HEK293T (cell line): Measurements from ENCODE around the gene BMAL1.

Experiments
- CTCF ChIA-PET: fragments of 350-600 bp; formaldehyde crosslinking; extraction: SDS; loops from one replicate; lab custom pipeline; 2021; ENCODE audit warnings: antibody characterized with exemption, inconsistent platforms; lab: Yijun Ruan, JAX
- POLR2A ChIA-PET: fragments of 350-600 bp; formaldehyde crosslinking; extraction: SDS; loops from one replicate; lab custom pipeline; 2020; ENCODE audit warnings: antibody characterized with exemption, inconsistent platforms; lab: Yijun Ruan, JAX
- DNase-seq: peaks from one replicate; pipeline ENCODE4 v3.0.0; 2012; ENCODE audit warnings: mixed read lengths; ENCODE audit errors: extremely low spot score
- ARNT ChIP-seq: fragments of 450-650 bp; IDR thresholded peaks from 2 replicates; pipeline ENCODE4 v1.6.1; 2017; ENCODE audit warnings: mild to moderate bottlenecking
- BHLHE40 ChIP-seq: fragments of 450-650 bp; IDR thresholded peaks from 2 replicates; pipeline ENCODE4 v1.6.1; 2016; ENCODE audit warnings: mild to moderate bottlenecking, moderate library complexity, borderline replicate concordance
- CTBP1 ChIP-seq: fragments of 450-650 bp; IDR thresholded peaks from 2 replicates; pipeline ENCODE4 v1.6.1; 2016; ENCODE audit warnings: borderline replicate concordance
- ELF4 ChIP-seq: fragments of 450-650 bp; IDR thresholded peaks from 2 replicates; pipeline ENCODE4 v1.6.1; 2017; ENCODE audit warnings: antibody characterized with exemption
- FOXA1 ChIP-seq: fragments of 450-650 bp; IDR thresholded peaks from 2 replicates; pipeline ENCODE4 v1.6.1; 2016; ENCODE audit warnings: mild to moderate bottlenecking
- FOXK2 ChIP-seq: fragments of 450-650 bp; IDR thresholded peaks from 2 replicates; pipeline ENCODE4 v1.6.1; 2016; ENCODE audit warnings: mild to moderate bottlenecking
- FOXM1 ChIP-seq: fragments of 450-650 bp; IDR thresholded peaks from 2 replicates; pipeline ENCODE4 v1.6.1; 2017; ENCODE audit warnings: mild to moderate bottlenecking, borderline replicate concordance
- HDGF ChIP-seq: fragments of 450-650 bp; IDR thresholded peaks from 2 replicates; pipeline ENCODE4 v1.6.1; 2017; ENCODE audit warnings: antibody characterized with exemption, borderline replicate concordance
- L3MBTL2 ChIP-seq: fragments of 450-650 bp; conservative IDR thresholded peaks from 2 replicates; pipeline ENCODE4 v1.6.1; 2016; ENCODE audit warnings: mild to moderate bottlenecking
- LEF1 ChIP-seq: fragments of 450-650 bp; IDR thresholded peaks from 2 replicates; pipeline ENCODE4 v1.6.1; 2017; ENCODE audit warnings: mild to moderate bottlenecking, borderline replicate concordance
- NFRKB ChIP-seq: fragments of 450-650 bp; IDR thresholded peaks from 2 replicates; pipeline ENCODE4 v1.6.1; 2016; ENCODE audit warnings: mild to moderate bottlenecking, moderate library complexity
- PKNOX1 ChIP-seq: fragments of 450-650 bp; IDR thresholded peaks from 2 replicates; pipeline ENCODE4 v1.6.1; 2016
- SP1 ChIP-seq: fragments of 450-650 bp; IDR thresholded peaks from 2 replicates; pipeline ENCODE4 v1.6.1; 2017
- SUZ12 ChIP-seq: fragments of 450-650 bp; IDR thresholded peaks from 2 replicates; pipeline ENCODE4 v1.6.1; 2016; ENCODE audit warnings: mild to moderate bottlenecking
- TARDBP ChIP-seq: fragments of 450-650 bp; IDR thresholded peaks from 2 replicates; pipeline ENCODE4 v1.6.1; 2016
- ZNF384 ChIP-seq: fragments of 450-650 bp; IDR thresholded peaks from 2 replicates; pipeline ENCODE4 v1.6.1; 2016

The BMAL1 gene

GRCh38 chr11:13260201-13260962 lies 17.2 kb upstream of the BMAL1 start:
- TF ChIP-seq ARNT (no peak), ELF4 (no peak), SUZ12 (no peak), SP1 (no peak), NFRKB (no peak), L3MBTL2 (no peak), LEF1 (no peak), BHLHE40 (no peak), HDGF (no peak), PKNOX1 (no peak), ZNF384 (no peak), CTBP1 (no peak), FOXK2 (no peak), FOXA1 (no peak), FOXM1 (no peak), TARDBP (no peak)
- CTCF ChIA-PET = interaction anchor here (1.1 kb wide), 1 partner anchor 74 kb away, joined by 3 read pairs; no protein-coding TSS in a partner anchor
- DNase-seq = no peak
- POLR2A ChIA-PET = no interaction called here

- POLR2A ChIA-PET = no interaction called here
- CTCF ChIA-PET = interaction anchor here (1.1 kb wide), 1 partner anchor 74 kb away, joined by 3 read pairs; no protein-coding TSS in a partner anchor
- TF ChIP-seq ARNT = no peak
- TF ChIP-seq SUZ12 = no peak
- TF ChIP-seq CTBP1 = no peak
- no peak for TF ChIP-seq HDGF
- TF ChIP-seq PKNOX1 = no peak
- TF ChIP-seq ZNF384 = no peak
- TF ChIP-seq FOXM1 = no peak
- no peak for TF ChIP-seq L3MBTL2
- no peak for TF ChIP-seq SP1
- TF ChIP-seq LEF1 = no peak
- TF ChIP-seq ELF4 = no peak
- no peak for TF ChIP-seq FOXA1
- no peak for TF ChIP-seq FOXK2
- no peak for TF ChIP-seq BHLHE40
- no peak for TF ChIP-seq NFRKB
- TF ChIP-seq TARDBP = no peak
- DNase-seq = no peak
Observed at GRCh38 chr11:13260963-13261588, 16.5 kb upstream of the BMAL1 start.

GRCh38 chr11:13261591-13262061 lies 16.0 kb upstream of the BMAL1 start:
- CTCF ChIA-PET = no interaction called here
- no peak for TF ChIP-seq BHLHE40
- no peak for TF ChIP-seq TARDBP
- no peak for TF ChIP-seq ELF4
- no peak for TF ChIP-seq HDGF
- TF ChIP-seq PKNOX1 = no peak
- no peak for TF ChIP-seq FOXK2
- TF ChIP-seq SUZ12 = no peak
- no peak for TF ChIP-seq LEF1
- TF ChIP-seq NFRKB = no peak
- no peak for TF ChIP-seq ARNT
- POLR2A ChIA-PET = no interaction called here
- no peak for DNase-seq

- CTCF ChIA-PET = no interaction called here
- POLR2A ChIA-PET = no interaction called here
- TF ChIP-seq BHLHE40 (no peak), NFRKB (no peak), FOXM1 (no peak), ELF4 (no peak), L3MBTL2 (no peak), FOXA1 (no peak), CTBP1 (no peak), SUZ12 (no peak), HDGF (no peak), LEF1 (no peak), ARNT (no peak)
- no peak for DNase-seq
Observed at GRCh38 chr11:13262096-13262495, 15.5 kb upstream of the BMAL1 start.

GRCh38 chr11:13268791-13269190 lies 8.8 kb upstream of the BMAL1 start:
- ChIA-PET CTCF (no interaction called here), POLR2A (no interaction called here)
- TF ChIP-seq CTBP1 (no peak), L3MBTL2 (no peak), SUZ12 (no peak), FOXA1 (no peak), NFRKB (no peak)
- DNase-seq = no peak

GRCh38 chr11:13269775-13270174 lies 7.8 kb upstream of the BMAL1 start:
- ChIA-PET POLR2A (no interaction called here), CTCF (no interaction called here)
- TF ChIP-seq FOXM1 = no peak
- no peak for TF ChIP-seq HDGF
- TF ChIP-seq TARDBP = no peak
- TF ChIP-seq ARNT = no peak
- no peak for TF ChIP-seq BHLHE40
- no peak for TF ChIP-seq PKNOX1
- no peak for TF ChIP-seq FOXA1
- TF ChIP-seq LEF1 = no peak
- no peak for TF ChIP-seq SUZ12
- no peak for TF ChIP-seq L3MBTL2
- TF ChIP-seq NFRKB = no peak
- TF ChIP-seq ZNF384 = no peak
- no peak for TF ChIP-seq FOXK2
- no peak for TF ChIP-seq ELF4
- TF ChIP-seq SP1 = no peak
- no peak for TF ChIP-seq CTBP1
- no peak for DNase-seq
